ENCODE results near the gene B9D1.

The B9D1 gene

GRCh38 chr17:19321481-19322128 is 40.9 kb downstream of the B9D1 start:
- DNase-seq (ENCODE audit: low read depth in 4 of 4, low spot score in 1 of 4): no peak

- DNase-seq (ENCODE audit: low read depth in 4 of 4, low spot score in 1 of 4): no peak
These were observed 41.6 kb downstream of the B9D1 start for GRCh38 chr17:19320876-19321275.

- no peak for DNase-seq (ENCODE audit: low read depth in 4 of 4, low spot score in 1 of 4)
These were observed 42.6 kb downstream of the B9D1 start for GRCh38 chr17:19319771-19320505.

- DNase-seq (ENCODE audit: low read depth in 4 of 4, low spot score in 1 of 4): no peak
These were observed 43.9 kb downstream of the B9D1 start for GRCh38 chr17:19318611-19319010.

GRCh38 chr17:19317359-19318095 is 45.0 kb downstream of the B9D1 start:
- no peak for DNase-seq (ENCODE audit: low read depth in 4 of 4, low spot score in 1 of 4)

- DNase-seq (ENCODE audit: low read depth in 4 of 4, low spot score in 1 of 4): no peak
These were observed 45.7 kb downstream of the B9D1 start for GRCh38 chr17:19316761-19317358.

- no peak for DNase-seq (ENCODE audit: low read depth in 4 of 4, low spot score in 1 of 4)
These were observed 47.4 kb downstream of the B9D1 start for GRCh38 chr17:19315104-19315503.

GRCh38 chr17:19313746-19314651 is 48.5 kb downstream of the B9D1 start:
- no peak for DNase-seq (ENCODE audit: low read depth in 4 of 4, low spot score in 1 of 4)

- DNase-seq (ENCODE audit: low read depth in 4 of 4, low spot score in 1 of 4): no peak
These were observed 49.3 kb downstream of the B9D1 start for GRCh38 chr17:19313066-19313745.

GRCh38 chr17:19312406-19312805 is 50.1 kb downstream of the B9D1 start:
- no peak for DNase-seq (ENCODE audit: low read depth in 4 of 4, low spot score in 1 of 4)

- DNase-seq (ENCODE audit: low read depth in 4 of 4, low spot score in 1 of 4): no peak
These were observed 50.9 kb downstream of the B9D1 start for GRCh38 chr17:19311421-19312215.

- DNase-seq (ENCODE audit: low read depth in 4 of 4, low spot score in 1 of 4): no peak
These were observed 51.5 kb downstream of the B9D1 start for GRCh38 chr17:19311016-19311415.

- DNase-seq (ENCODE audit: low read depth in 4 of 4, low spot score in 1 of 4): no peak
These were observed 52.4 kb downstream of the B9D1 start for GRCh38 chr17:19310151-19310550.

- no peak for DNase-seq (ENCODE audit: low read depth in 4 of 4, low spot score in 1 of 4)
These were observed 52.8 kb downstream of the B9D1 start for GRCh38 chr17:19309701-19310100.

- no peak for DNase-seq (ENCODE audit: low read depth in 4 of 4, low spot score in 1 of 4)
These were observed 54.1 kb downstream of the B9D1 start for GRCh38 chr17:19308398-19308797.

- DNase-seq (ENCODE audit: low read depth in 4 of 4, low spot score in 1 of 4): no peak
These were observed 55.0 kb downstream of the B9D1 start for GRCh38 chr17:19307521-19307920.

- peak in 2 of 4 experiments; percentile 4 to 7 for DNase-seq (ENCODE audit: low read depth in 4 of 4, low spot score in 1 of 4)
These were observed 56.1 kb downstream of the B9D1 start for GRCh38 chr17:19306160-19307111.

GRCh38 chr17:19305761-19306159 is 56.8 kb downstream of the B9D1 start:
- no peak for DNase-seq (ENCODE audit: low read depth in 4 of 4, low spot score in 1 of 4)

All from stimulated activated CD4-positive, alpha-beta T cell treated with anti-CD3 and anti-CD28 coated beads, Interleukin-1b, Interleukin-23, amount 100 ng/mL, for 24 hours (primary cell).